Renal cortex interstitium (tissue), 3 donors: Measurements from ENCODE around the gene PCDHA1. TPM values are rescaled to one million over a fixed set of nuclear protein-coding genes. Genes with fewer than 3 reads are reported as not detected.

Experiments used
- polyA plus RNA-seq, 3 donors: library from polyadenylated mRNA; unstranded; fragments of 120-200 nt; gene quantifications; one replicate each; pipeline ENCODE4 v1.2.1, GENCODE V29; 2013; ENCODE audit not compliant: insufficient read length in 3 of 3

The PCDHA1 gene
- polyA plus RNA-seq, 3 donors: 0.09 TPM; not detected in 2

Other genes with a start within 250 kb of the PCDHA1 start
- 10 to 100 TPM in 1 of 3 donors, 1 to 10 TPM in 2; 6.9 to 14.9 (median 7.6) TPM for gene EIF4EBP3, start 238.5 kb upstream of the PCDHA1 start, polyA plus RNA-seq
- gene SRA1, start 228.7 kb upstream of the PCDHA1 start, polyA plus RNA-seq: 10 to 100 TPM; 23.8 to 31.7 (median 27.1) TPM
- gene APBB3, start 221.5 kb upstream of the PCDHA1 start, polyA plus RNA-seq: 10 to 100 TPM; 37.9 to 63.1 (median 38.0) TPM
- 10 to 100 TPM; 72.4 to 83.5 (median 78.0) TPM for gene SLC35A4, start 221.3 kb upstream of the PCDHA1 start, polyA plus RNA-seq
- 10 to 100 TPM in 2 of 3 donors, 1 to 10 TPM in 1; 8.4 to 11.5 (median 11.0) TPM for gene CD14, start 153.0 kb upstream of the PCDHA1 start, polyA plus RNA-seq
- 10 to 100 TPM; 16.1 to 19.3 (median 17.0) TPM for gene TMCO6, start 146.7 kb upstream of the PCDHA1 start, polyA plus RNA-seq
- gene NDUFA2, start 138.5 kb upstream of the PCDHA1 start, polyA plus RNA-seq: 10 to 100 TPM; 77.3 to 94.8 (median 88.4) TPM
- 100 to 1,000 TPM; 158 to 177 (median 174) TPM for gene IK, start 138.3 kb upstream of the PCDHA1 start, polyA plus RNA-seq
- 10 to 100 TPM; 15.0 to 20.6 (median 15.8) TPM for gene WDR55, start 121.2 kb upstream of the PCDHA1 start, polyA plus RNA-seq
- gene DND1, start 112.6 kb upstream of the PCDHA1 start, polyA plus RNA-seq: 1 to 10 TPM in 1 of 3 donors, under 1 TPM in 2; 0.36 to 1.0 (median 0.76) TPM
- gene HARS1, start 94.8 kb upstream of the PCDHA1 start, polyA plus RNA-seq: 10 to 100 TPM; 70.5 to 78.3 (median 71.8) TPM
- gene HARS2, start 94.7 kb upstream of the PCDHA1 start, polyA plus RNA-seq: 10 to 100 TPM; 42.6 to 54.8 (median 46.8) TPM
- 100 to 1,000 TPM; 103 to 141 (median 128) TPM for gene ZMAT2, start 85.7 kb upstream of the PCDHA1 start, polyA plus RNA-seq
- gene PCDHA2, start 8.7 kb downstream of the PCDHA1 start, polyA plus RNA-seq: under 1 TPM; 0.24 to 0.37 (median 0.30) TPM
- under 1 TPM; 0.36 to 0.41 (median 0.37) TPM for gene PCDHA3, start 14.9 kb downstream of the PCDHA1 start, polyA plus RNA-seq
- 1 to 10 TPM in 2 of 3 donors, under 1 TPM in 1; 0.96 to 1.1 (median 1.0) TPM for gene PCDHA4, start 20.9 kb downstream of the PCDHA1 start, polyA plus RNA-seq
- under 1 TPM in 2 of 3 donors, not detected in 1; 0.06 to 0.21 TPM for gene PCDHA5, start 35.5 kb downstream of the PCDHA1 start, polyA plus RNA-seq
- gene PCDHA6, start 41.8 kb downstream of the PCDHA1 start, polyA plus RNA-seq: under 1 TPM; 0.16 to 0.41 (median 0.40) TPM
- gene PCDHA7, start 48.1 kb downstream of the PCDHA1 start, polyA plus RNA-seq: under 1 TPM; 0.23 to 0.33 (median 0.26) TPM
- under 1 TPM; 0.06 to 0.09 (median 0.09) TPM for gene PCDHA8, start 55.0 kb downstream of the PCDHA1 start, polyA plus RNA-seq
- gene PCDHA9, start 62.2 kb downstream of the PCDHA1 start, polyA plus RNA-seq: under 1 TPM; 0.03 to 0.05 (median 0.04) TPM
- under 1 TPM; 0.23 to 0.91 (median 0.75) TPM for gene PCDHA10, start 69.8 kb downstream of the PCDHA1 start, polyA plus RNA-seq
- gene PCDHA11, start 82.8 kb downstream of the PCDHA1 start, polyA plus RNA-seq: under 1 TPM; 0.09 to 0.29 (median 0.17) TPM
- under 1 TPM in 2 of 3 donors, not detected in 1; 0.11 to 0.12 TPM for gene PCDHA12, start 89.2 kb downstream of the PCDHA1 start, polyA plus RNA-seq
- not detected for gene PCDHA13, start 96.0 kb downstream of the PCDHA1 start, polyA plus RNA-seq
- under 1 TPM; 0.09 to 0.17 (median 0.09) TPM for gene PCDHAC1, start 140.2 kb downstream of the PCDHA1 start, polyA plus RNA-seq
- under 1 TPM; 0.52 to 0.65 (median 0.64) TPM for gene PCDHAC2, start 180.3 kb downstream of the PCDHA1 start, polyA plus RNA-seq